HEK293 (cell line): ENCODE data around the gene HOXD1.

Source experiments
- CTCF ChIA-PET: fragments of 350-600 bp; formaldehyde crosslinking; extraction: SDS; loops from one replicate; lab custom pipeline; 2021; ENCODE audit warnings: antibody characterized with exemption; lab: Yijun Ruan, JAX
- POLR2A ChIA-PET: fragments of 300-600 bp; formaldehyde crosslinking; extraction: SDS; loops from one replicate; lab custom pipeline; 2020; ENCODE audit warnings: antibody characterized with exemption, inconsistent platforms; lab: Yijun Ruan, JAX
- H3K27ac ChIP-seq: fragments of 200-500 bp; sonication (Bioruptor generic); 2 replicates; pipeline ENCODE4 v1.5.1; 2014; ENCODE audit warnings: low read depth, low read length, control low read depth, inconsistent platforms; ENCODE audit errors: extremely low read depth
- H3K36me3 ChIP-seq, 2 experiments: fragments of 200-500 bp in 1 of 2; sonication (Bioruptor generic) in 1 of 2; 1 replicate in 1 of 2; 2 replicates in 1 of 2; pipeline ENCODE4 v1.5.1; 2014 to 2017; ENCODE audit warnings: inconsistent platforms in 2 of 2, low read length in 2 of 2; ENCODE audit not compliant: control insufficient read depth in 2 of 2, insufficient read depth in 1 of 2
- H3K4me1 ChIP-seq: fragments of 200-500 bp; sonication (Bioruptor generic); 2 replicates; pipeline ENCODE4 v1.5.1; 2014; ENCODE audit warnings: mild to moderate bottlenecking, low read length, inconsistent platforms; ENCODE audit not compliant: control insufficient read depth, insufficient read depth
- H3K4me3 ChIP-seq: 2 replicates; pipeline ENCODE4 v1.5.1; 2011; ENCODE audit warnings: low read depth, mild to moderate bottlenecking, control low read depth, low read length, moderate library complexity
- H3K9me3 ChIP-seq: fragments of 200-500 bp; sonication (Bioruptor generic); 2 replicates; pipeline ENCODE4 v1.5.1; 2014; ENCODE audit warnings: low read depth, low read length, inconsistent platforms; ENCODE audit not compliant: control insufficient read depth, insufficient read depth
- EGR2 ChIP-seq: fragments of 450-650 bp; formaldehyde crosslinking; IDR thresholded peaks from 2 replicates; pipeline ENCODE4 v1.5.1; 2016; ENCODE audit warnings: low read depth, missing biosample characterization, missing genetic modification characterization
- GLI2 ChIP-seq: fragments of 450-650 bp; formaldehyde crosslinking; IDR thresholded peaks from 2 replicates; pipeline ENCODE4; 2017; ENCODE audit warnings: missing biosample characterization, missing genetic modification characterization, low read depth, borderline replicate concordance
- KLF8 ChIP-seq: fragments of 450-650 bp; formaldehyde crosslinking; IDR thresholded peaks from 2 replicates; pipeline ENCODE4 v1.5.1; 2016; ENCODE audit warnings: missing biosample characterization, missing genetic modification characterization
- MYNN ChIP-seq: fragments of 450-650 bp; formaldehyde crosslinking; IDR thresholded peaks from 2 replicates; pipeline ENCODE4 v1.5.1; 2016; ENCODE audit warnings: missing biosample characterization, missing genetic modification characterization, borderline replicate concordance
- MZF1 ChIP-seq: fragments of 450-650 bp; formaldehyde crosslinking; IDR thresholded peaks from 2 replicates; pipeline ENCODE4 v1.5.1; 2017; ENCODE audit warnings: missing biosample characterization, missing genetic modification characterization, borderline replicate concordance
- OSR2 ChIP-seq: fragments of 450-650 bp; formaldehyde crosslinking; IDR thresholded peaks from 2 replicates; pipeline ENCODE4 v1.5.1; 2016; ENCODE audit warnings: missing biosample characterization, missing genetic modification characterization
- PBX3 ChIP-seq: sonication (generic); formaldehyde crosslinking; IDR thresholded peaks from 2 replicates; pipeline ENCODE4 v1.8.1; 2022; ENCODE audit warnings: mild to moderate bottlenecking, moderate library complexity, missing genetic modification reagents
- SCRT2 ChIP-seq: fragments of 450-650 bp; formaldehyde crosslinking; IDR thresholded peaks from 2 replicates; pipeline ENCODE4 v1.5.1; 2016; ENCODE audit warnings: missing biosample characterization, missing genetic modification characterization
- ZFHX2 ChIP-seq: fragments of 450-650 bp; formaldehyde crosslinking; conservative IDR thresholded peaks from 2 replicates; pipeline ENCODE4 v1.5.1; 2016; ENCODE audit warnings: missing biosample characterization, missing genetic modification characterization
- ZFP41 ChIP-seq: fragments of 450-650 bp; formaldehyde crosslinking; IDR thresholded peaks from 2 replicates; pipeline ENCODE4 v1.5.1; 2016; ENCODE audit warnings: missing biosample characterization, missing genetic modification characterization, borderline replicate concordance
- ZNF133 ChIP-seq: fragments of 450-650 bp; formaldehyde crosslinking; IDR thresholded peaks from 2 replicates; pipeline ENCODE4 v1.5.1; 2016; ENCODE audit warnings: missing biosample characterization, missing genetic modification characterization
- ZNF138 ChIP-seq: fragments of 450-650 bp; formaldehyde crosslinking; IDR thresholded peaks from 2 replicates; pipeline ENCODE4 v1.5.1; 2016; ENCODE audit warnings: missing biosample characterization, missing genetic modification characterization, borderline replicate concordance
- ZNF148 ChIP-seq: fragments of 450-650 bp; formaldehyde crosslinking; IDR thresholded peaks from 2 replicates; pipeline ENCODE4 v1.5.0; 2017; ENCODE audit warnings: missing biosample characterization, missing genetic modification characterization, borderline replicate concordance
- ZNF169 ChIP-seq: fragments of 450-650 bp; formaldehyde crosslinking; IDR thresholded peaks from 2 replicates; pipeline ENCODE4 v1.5.1; 2016; ENCODE audit warnings: missing biosample characterization, missing genetic modification characterization
- ZNF223 ChIP-seq: fragments of 450-650 bp; formaldehyde crosslinking; IDR thresholded peaks from 2 replicates; pipeline ENCODE4 v1.5.1; 2016; ENCODE audit warnings: missing biosample characterization, missing genetic modification characterization
- ZNF311 ChIP-seq: fragments of 450-650 bp; formaldehyde crosslinking; IDR thresholded peaks from 2 replicates; pipeline ENCODE4 v1.5.1; 2017; ENCODE audit warnings: missing biosample characterization, missing genetic modification characterization, borderline replicate concordance
- ZNF324 ChIP-seq: fragments of 450-650 bp; formaldehyde crosslinking; IDR thresholded peaks from 2 replicates; pipeline ENCODE4 v1.5.1; 2016; ENCODE audit warnings: missing biosample characterization, missing genetic modification characterization
- ZNF362 ChIP-seq: fragments of 450-650 bp; formaldehyde crosslinking; IDR thresholded peaks from 2 replicates; pipeline ENCODE4 v1.5.1; 2016; ENCODE audit warnings: missing biosample characterization, missing genetic modification characterization
- ZNF366 ChIP-seq: fragments of 450-650 bp; formaldehyde crosslinking; conservative IDR thresholded peaks from 2 replicates; pipeline ENCODE4 v1.5.1; 2016; ENCODE audit warnings: missing biosample characterization, missing genetic modification characterization
- ZNF37A ChIP-seq: fragments of 450-650 bp; IDR thresholded peaks from 2 replicates; pipeline ENCODE4 v1.5.1; 2018; ENCODE audit warnings: missing biosample characterization, missing genetic modification characterization
- ZNF416 ChIP-seq: fragments of 450-650 bp; formaldehyde crosslinking; IDR thresholded peaks from 2 replicates; pipeline ENCODE4 v1.5.1; 2016; ENCODE audit warnings: missing biosample characterization, missing genetic modification characterization
- ZNF529 ChIP-seq: fragments of 450-650 bp; formaldehyde crosslinking; IDR thresholded peaks from 2 replicates; pipeline ENCODE4 v1.5.1; 2017; ENCODE audit warnings: missing genetic modification characterization, missing biosample characterization; ENCODE audit not compliant: insufficient replicate concordance
- ZNF549 ChIP-seq: fragments of 450-650 bp; IDR thresholded peaks from 2 replicates; pipeline ENCODE4 v1.5.1; 2018; ENCODE audit warnings: missing biosample characterization, missing genetic modification characterization, mild to moderate bottlenecking, inconsistent platforms, moderate library complexity
- ZNF571 ChIP-seq: fragments of 450-650 bp; formaldehyde crosslinking; IDR thresholded peaks from 2 replicates; pipeline ENCODE4 v1.5.0; 2017; ENCODE audit warnings: missing biosample characterization, missing genetic modification characterization
- ZNF600 ChIP-seq: fragments of 450-650 bp; formaldehyde crosslinking; IDR thresholded peaks from 2 replicates; pipeline ENCODE4 v1.5.1; 2016; ENCODE audit warnings: missing biosample characterization, missing genetic modification characterization
- ZNF623 ChIP-seq: fragments of 450-650 bp; formaldehyde crosslinking; IDR thresholded peaks from 2 replicates; pipeline ENCODE4 v1.5.1; 2016; ENCODE audit warnings: missing biosample characterization, missing genetic modification characterization
- TF ChIP-seq, protein P1 (sequence below): fragments of 450-650 bp; formaldehyde crosslinking; IDR thresholded peaks from 2 replicates; pipeline ENCODE4 v1.5.1; 2017; ENCODE audit warnings: missing biosample characterization, missing genetic modification characterization

The HOXD1 gene

DNA sequence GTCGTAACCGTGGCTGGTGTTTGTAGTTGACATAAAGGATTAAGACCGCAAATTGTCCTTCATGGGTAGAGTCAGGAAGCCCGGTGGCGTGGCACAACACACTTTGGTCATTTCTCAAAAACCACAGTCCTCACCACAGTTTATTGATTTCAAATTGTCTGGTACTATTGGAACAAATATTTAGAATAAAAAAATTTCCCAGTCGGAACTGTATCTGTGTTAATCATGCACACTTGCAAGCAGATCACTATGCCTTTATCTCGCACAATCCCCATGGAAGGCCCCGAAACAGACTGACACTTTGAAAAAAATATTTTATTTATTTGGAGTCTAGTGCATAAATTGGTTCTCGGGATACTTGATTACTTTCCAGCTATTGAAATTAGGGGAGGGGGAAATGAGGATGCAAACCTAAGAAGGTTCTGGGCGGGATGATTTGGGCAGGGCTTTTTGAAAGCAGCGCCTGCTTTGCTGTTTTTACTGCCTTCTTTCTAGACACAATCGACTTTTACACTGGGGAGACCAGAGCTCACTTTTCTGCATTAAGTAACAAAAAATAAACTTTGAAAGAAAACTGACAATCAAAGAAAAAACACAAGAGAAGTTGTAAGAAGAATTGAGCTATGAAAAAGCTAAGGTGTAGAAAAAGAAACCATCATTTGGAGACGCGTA, 15.4 kb upstream of the HOXD1 start:
- ChIA-PET CTCF (interaction anchor here (0.8 to 1.7 kb wide), 2 partner anchors 22 to 282 kb away, joined by 3 to 6 read pairs; no protein-coding TSS in a partner anchor), POLR2A (no interaction called here)
- Histone ChIP-seq H3K4me1 (no peaks in the 10 kb centered on the region), H3K27ac (no peak overlapping the region), H3K36me3 (peaks cover 0 to 23% of the 10 kb centered on the region in 2 experiments; a peak in 2 of 3 replicates), H3K4me3 (no peak overlapping the region), H3K9me3 (no peaks in the 10 kb centered on the region)
- TF ChIP-seq ZNF600 (tag by site-specific recombination) (no peak), ZNF362 (tag by site-specific recombination) (no peak), ZNF416 (tag by site-specific recombination) (no peak), ZNF324 (tag by site-specific recombination) (no peak), GLI2 (tag by site-specific recombination) (no peak), MYNN (tag by site-specific recombination) (no peak), ZNF148 (tag by site-specific recombination) (no peak), ZNF571 (tag by site-specific recombination) (no peak), PBX3 (CRISPR knock-in tag) (no peak), OSR2 (tag by site-specific recombination) (no peak), ZNF37A (tag by site-specific recombination) (no peak), EGR2 (tag by site-specific recombination) (no peak), ZNF529 (tag by site-specific recombination) (no peak), ZNF549 (no peak), ZNF623 (no peak), ZNF311 (tag by site-specific recombination) (no peak), KLF8 (no peak), ZNF366 (tag by site-specific recombination) (no peak)

GRCh38 chr2:176173567-176174381, 14.7 kb upstream of the HOXD1 start:
- H3K4me1 ChIP-seq, result no peaks in the 10 kb centered on the region
- ChIA-PET CTCF (interaction anchor here (0.8 to 1.0 kb wide), 2 partner anchors 23 to 47 kb away, joined by 3 read pairs; no protein-coding TSS in a partner anchor), POLR2A (no interaction called here)
- H3K27ac ChIP-seq, result no peak overlapping the region
- TF ChIP-seq ZNF169 (no peak), SCRT2 (tag by site-specific recombination) (no peak), ZFP41 (tag by site-specific recombination) (no peak), ZNF223 (tag by site-specific recombination) (no peak), MZF1 (tag by site-specific recombination) (no peak), ZNF133 (tag by site-specific recombination) (no peak), ZNF138 (no peak), ZFHX2 (0 out of 2 replicates have a peak, but pooled peaks have one; percentile 13)
- TF ChIP-seq, protein P1, sequence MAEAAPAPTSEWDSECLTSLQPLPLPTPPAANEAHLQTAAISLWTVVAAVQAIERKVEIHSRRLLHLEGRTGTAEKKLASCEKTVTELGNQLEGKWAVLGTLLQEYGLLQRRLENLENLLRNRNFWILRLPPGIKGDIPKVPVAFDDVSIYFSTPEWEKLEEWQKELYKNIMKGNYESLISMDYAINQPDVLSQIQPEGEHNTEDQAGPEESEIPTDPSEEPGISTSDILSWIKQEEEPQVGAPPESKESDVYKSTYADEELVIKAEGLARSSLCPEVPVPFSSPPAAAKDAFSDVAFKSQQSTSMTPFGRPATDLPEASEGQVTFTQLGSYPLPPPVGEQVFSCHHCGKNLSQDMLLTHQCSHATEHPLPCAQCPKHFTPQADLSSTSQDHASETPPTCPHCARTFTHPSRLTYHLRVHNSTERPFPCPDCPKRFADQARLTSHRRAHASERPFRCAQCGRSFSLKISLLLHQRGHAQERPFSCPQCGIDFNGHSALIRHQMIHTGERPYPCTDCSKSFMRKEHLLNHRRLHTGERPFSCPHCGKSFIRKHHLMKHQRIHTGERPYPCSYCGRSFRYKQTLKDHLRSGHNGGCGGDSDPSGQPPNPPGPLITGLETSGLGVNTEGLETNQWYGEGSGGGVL, result no peak
- H3K4me3 ChIP-seq, result no peak overlapping the region
- peaks cover 0 to 23% of the 10 kb centered on the region in 2 experiments; a peak in 1 of 3 replicates for H3K36me3 ChIP-seq
- no peaks in the 10 kb centered on the region for H3K9me3 ChIP-seq
